Duodenal mucosa (tissue), 2 donors: ENCODE results near the gene MB.

ENCODE experiments used
- H3K27ac ChIP-seq: one replicate; pipeline ENCODE4 v1.7.0; 2013; ENCODE audit warnings: low read depth, low read length
- H3K27me3 ChIP-seq, 2 donors: one replicate each; pipeline ENCODE4 v1.7.0; 2013; ENCODE audit warnings: low read length in 2 of 2, control low read depth in 1 of 2; ENCODE audit not compliant: insufficient read depth in 2 of 2, control insufficient read depth in 1 of 2
- H3K36me3 ChIP-seq, 2 donors: one replicate each; pipeline ENCODE4 v1.7.0; 2013; ENCODE audit warnings: low read length in 2 of 2, control low read depth in 1 of 2; ENCODE audit not compliant: insufficient read depth in 2 of 2, control insufficient read depth in 1 of 2
- H3K4me1 ChIP-seq, 2 donors: one replicate each; pipeline ENCODE4 v1.7.0; 2013; ENCODE audit warnings: low read length in 2 of 2, control low read depth in 1 of 2; ENCODE audit not compliant: insufficient read depth in 2 of 2, control insufficient read depth in 1 of 2
- H3K4me3 ChIP-seq, 2 donors: one replicate each; pipeline ENCODE4 v1.7.0; 2013; ENCODE audit warnings: low read length in 2 of 2, low read depth in 1 of 2
- H3K9ac ChIP-seq, 2 donors: one replicate each; pipeline ENCODE4 v1.7.0; 2013; ENCODE audit warnings: low read length in 2 of 2, low read depth in 1 of 2
- H3K9me3 ChIP-seq, 2 donors: one replicate each; pipeline ENCODE4 v1.7.0; 2013; ENCODE audit warnings: low read length in 2 of 2, control low read depth in 1 of 2; ENCODE audit not compliant: control insufficient read depth in 1 of 2

The MB gene

GRCh38 chr22:35619336-35620094, 2.4 kb upstream of the MB start:
- no peaks in the 10 kb centered on the region for H3K36me3 ChIP-seq
- no peak overlapping the region for H3K27ac ChIP-seq
- H3K9me3 ChIP-seq: no peaks in the 10 kb centered on the region
- H3K4me3 ChIP-seq: no peak overlapping the region
- no peaks in the 10 kb centered on the region for H3K27me3 ChIP-seq
- H3K4me1 ChIP-seq: peaks cover 8 to 17% of the 10 kb centered on the region in 2 donors
- H3K9ac ChIP-seq: no peak overlapping the region

- no peaks in the 10 kb centered on the region for H3K36me3 ChIP-seq
- peaks cover 8 to 17% of the 10 kb centered on the region in 2 donors for H3K4me1 ChIP-seq
- H3K4me3 ChIP-seq: no peak overlapping the region
- H3K9me3 ChIP-seq: no peaks in the 10 kb centered on the region
- H3K9ac ChIP-seq: no peak overlapping the region
- H3K27me3 ChIP-seq: no peaks in the 10 kb centered on the region
- H3K27ac ChIP-seq: no peak overlapping the region
Observed at GRCh38 chr22:35618427-35619223, 1.5 kb upstream of the MB start.

GRCh38 chr22:35616043-35616442, 1.1 kb downstream of the MB start:
- no peaks in the 10 kb centered on the region for H3K27me3 ChIP-seq
- H3K36me3 ChIP-seq: no peaks in the 10 kb centered on the region
- no peak overlapping the region for H3K4me3 ChIP-seq
- no peaks in the 10 kb centered on the region for H3K4me1 ChIP-seq
- no peaks in the 10 kb centered on the region for H3K9me3 ChIP-seq
- H3K9ac ChIP-seq: no peak overlapping the region
- H3K27ac ChIP-seq: no peak overlapping the region

- no peaks in the 10 kb centered on the region for H3K4me1 ChIP-seq
- H3K27me3 ChIP-seq: no peaks in the 10 kb centered on the region
- H3K9ac ChIP-seq: no peak overlapping the region
- no peaks in the 10 kb centered on the region for H3K36me3 ChIP-seq
- no peak overlapping the region for H3K4me3 ChIP-seq
- no peak overlapping the region for H3K27ac ChIP-seq
- no peaks in the 10 kb centered on the region for H3K9me3 ChIP-seq
Observed at GRCh38 chr22:35615156-35615555, 2.0 kb downstream of the MB start.

GRCh38 chr22:35614404-35614803, 2.7 kb downstream of the MB start:
- Histone ChIP-seq H3K4me1 (no peaks in the 10 kb centered on the region), H3K9me3 (no peaks in the 10 kb centered on the region), H3K9ac (no peak overlapping the region), H3K27me3 (peaks cover 0 to 3% of the 10 kb centered on the region in 2 donors), H3K36me3 (no peaks in the 10 kb centered on the region), H3K27ac (no peak overlapping the region), H3K4me3 (no peak overlapping the region)

- Histone ChIP-seq H3K4me3 (no peak overlapping the region), H3K27ac (no peak overlapping the region), H3K4me1 (no peaks in the 10 kb centered on the region), H3K27me3 (peaks cover 0 to 3% of the 10 kb centered on the region in 2 donors), H3K9ac (no peak overlapping the region), H3K36me3 (no peaks in the 10 kb centered on the region), H3K9me3 (no peaks in the 10 kb centered on the region)
Observed at GRCh38 chr22:35612903-35613302, 4.2 kb downstream of the MB start.

GRCh38 chr22:35611891-35612576, 5.1 kb downstream of the MB start:
- Histone ChIP-seq H3K27me3 (peaks cover 0 to 3% of the 10 kb centered on the region in 2 donors), H3K27ac (no peak overlapping the region), H3K4me1 (no peaks in the 10 kb centered on the region), H3K36me3 (no peaks in the 10 kb centered on the region), H3K9me3 (no peaks in the 10 kb centered on the region), H3K9ac (no peak overlapping the region), H3K4me3 (no peak overlapping the region)

- Histone ChIP-seq H3K36me3 (no peaks in the 10 kb centered on the region), H3K9me3 (no peaks in the 10 kb centered on the region), H3K9ac (no peak overlapping the region), H3K4me1 (no peaks in the 10 kb centered on the region), H3K27me3 (peaks cover 0 to 3% of the 10 kb centered on the region in 2 donors), H3K4me3 (no peak overlapping the region), H3K27ac (no peak overlapping the region)
Observed at GRCh38 chr22:35611200-35611890, 5.8 kb downstream of the MB start.

- Histone ChIP-seq H3K9me3 (no peaks in the 10 kb centered on the region), H3K4me1 (no peaks in the 10 kb centered on the region), H3K9ac (no peak overlapping the region), H3K27me3 (peaks cover 2 to 3% of the 10 kb centered on the region in 2 donors), H3K4me3 (no peak overlapping the region), H3K27ac (no peak overlapping the region), H3K36me3 (no peaks in the 10 kb centered on the region)
Observed at GRCh38 chr22:35610741-35611140, 6.4 kb downstream of the MB start.
